Measurements from ENCODE around the gene MKRN3.

GRCh38 chr15:23546158-23546557, 19.3 kb upstream of the MKRN3 start:
- TF ChIP-seq RAD21 (conservative IDR thresholded peaks at IDR 0.05 in 1 of 2, IDR thresholded peaks at IDR 0.05 in 1 of 2) (no peak), CTCF (IDR thresholded peaks at IDR 0.05) (no peak), RFX5 (IDR thresholded peaks at IDR 0.05) (no peak), POLR2A (IDR thresholded peaks at IDR 0.05; ENCODE audit: low read length) (no peak), NFE2L2 (conservative IDR thresholded peaks at IDR 0.05; ENCODE audit: low read length) (no peak), TP53 (CRISPR knock-in tag; IDR thresholded peaks at IDR 0.05) (no peak), RCOR1 (IDR thresholded peaks at IDR 0.05; ENCODE audit: low read depth, low read length) (no peak)
- TF ChIP-seq, protein P1, sequence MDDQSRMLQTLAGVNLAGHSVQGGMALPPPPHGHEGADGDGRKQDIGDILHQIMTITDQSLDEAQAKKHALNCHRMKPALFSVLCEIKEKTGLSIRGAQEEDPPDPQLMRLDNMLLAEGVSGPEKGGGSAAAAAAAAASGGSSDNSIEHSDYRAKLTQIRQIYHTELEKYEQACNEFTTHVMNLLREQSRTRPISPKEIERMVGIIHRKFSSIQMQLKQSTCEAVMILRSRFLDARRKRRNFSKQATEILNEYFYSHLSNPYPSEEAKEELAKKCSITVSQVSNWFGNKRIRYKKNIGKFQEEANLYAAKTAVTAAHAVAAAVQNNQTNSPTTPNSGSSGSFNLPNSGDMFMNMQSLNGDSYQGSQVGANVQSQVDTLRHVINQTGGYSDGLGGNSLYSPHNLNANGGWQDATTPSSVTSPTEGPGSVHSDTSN (IDR thresholded peaks at IDR 0.05) = no peak
- TF ChIP-seq, protein P2, sequence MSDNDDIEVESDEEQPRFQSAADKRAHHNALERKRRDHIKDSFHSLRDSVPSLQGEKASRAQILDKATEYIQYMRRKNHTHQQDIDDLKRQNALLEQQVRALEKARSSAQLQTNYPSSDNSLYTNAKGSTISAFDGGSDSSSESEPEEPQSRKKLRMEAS (IDR thresholded peaks at IDR 0.05) = no peak
- TF ChIP-seq, protein P3, sequence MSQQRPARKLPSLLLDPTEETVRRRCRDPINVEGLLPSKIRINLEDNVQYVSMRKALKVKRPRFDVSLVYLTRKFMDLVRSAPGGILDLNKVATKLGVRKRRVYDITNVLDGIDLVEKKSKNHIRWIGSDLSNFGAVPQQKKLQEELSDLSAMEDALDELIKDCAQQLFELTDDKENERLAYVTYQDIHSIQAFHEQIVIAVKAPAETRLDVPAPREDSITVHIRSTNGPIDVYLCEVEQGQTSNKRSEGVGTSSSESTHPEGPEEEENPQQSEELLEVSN (IDR thresholded peaks at IDR 0.05; ENCODE audit: borderline replicate concordance, low read depth) = no peak
